A204.1 (cell line): ENCODE data around the gene ETV3L.

ENCODE experiments used
- FAIRE-seq: peaks from 2 replicates; lab custom pipeline; 2012; peaks lifted over from hg19 to GRCh38; lab: Jason Lieb, UNC

The ETV3L gene

DNA sequence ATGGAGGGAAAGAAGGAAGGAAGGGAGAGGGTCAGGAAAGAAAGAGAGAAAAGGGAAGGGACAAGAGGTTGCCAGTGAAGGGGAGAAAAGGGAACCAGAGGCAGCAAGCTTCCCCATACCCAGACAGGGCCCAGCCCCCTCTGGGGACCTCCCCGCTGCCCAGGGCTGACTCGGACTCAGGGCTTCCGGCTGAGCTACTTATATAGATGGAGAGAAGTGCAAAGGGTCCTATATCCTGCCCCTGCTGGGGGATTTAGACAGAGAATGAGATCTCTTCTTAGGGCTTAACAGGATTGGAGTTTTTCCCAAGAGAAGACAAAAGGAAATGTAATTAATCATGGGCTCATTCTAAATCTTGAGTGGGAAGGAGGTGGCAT lies at the start of gene ETV3L:
TSS of gene ETV3L (minus strand) at position 176 of the 377 bp plus-strand sequence. CDS start 285 bp downstream, outside the sequence.
- FAIRE-seq = no peak

GRCh38 chr1:157147906-157148700 lies 48.5 kb upstream of the ETV3L start:
- no peak for FAIRE-seq

DNA sequence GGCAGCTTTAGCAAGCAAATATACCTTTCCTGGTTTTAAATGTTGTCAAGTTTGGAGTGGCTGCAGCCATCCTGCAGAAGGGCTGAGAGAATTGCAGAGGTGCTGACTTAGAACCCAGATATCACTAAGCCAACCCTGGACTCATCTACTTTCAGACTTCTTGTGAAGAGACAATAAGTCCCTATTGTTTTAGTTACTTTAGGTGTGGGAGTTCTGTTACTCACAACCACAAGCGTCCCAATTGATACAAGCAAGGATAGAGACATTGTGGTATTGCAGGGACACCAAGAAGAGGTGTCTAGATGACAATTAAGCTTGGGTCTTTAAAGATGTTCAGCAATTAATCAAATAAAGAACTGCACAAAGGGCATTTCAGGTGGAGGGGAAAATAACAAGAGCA lies 47.4 kb upstream of the ETV3L start:
- no peak for FAIRE-seq

DNA sequence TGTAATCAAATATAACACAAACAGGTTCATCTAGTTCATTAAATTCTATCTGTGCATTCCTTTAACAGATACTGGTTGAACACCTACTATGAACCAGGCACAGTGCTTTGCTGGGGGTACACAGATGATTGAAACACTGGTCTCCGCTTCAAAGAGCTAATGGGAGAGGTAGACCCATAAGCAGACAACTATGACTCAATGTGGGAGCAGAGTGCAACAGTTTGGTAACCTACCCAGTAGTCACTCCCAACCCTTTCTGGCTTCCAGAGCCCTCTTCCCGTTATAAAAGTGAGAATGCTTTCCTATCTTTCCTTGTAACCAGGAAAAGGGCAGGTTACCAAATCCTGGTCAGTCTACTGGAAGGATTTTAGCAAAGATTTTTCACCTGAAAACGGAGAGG lies 46.6 kb upstream of the ETV3L start:
- no peak for FAIRE-seq

DNA sequence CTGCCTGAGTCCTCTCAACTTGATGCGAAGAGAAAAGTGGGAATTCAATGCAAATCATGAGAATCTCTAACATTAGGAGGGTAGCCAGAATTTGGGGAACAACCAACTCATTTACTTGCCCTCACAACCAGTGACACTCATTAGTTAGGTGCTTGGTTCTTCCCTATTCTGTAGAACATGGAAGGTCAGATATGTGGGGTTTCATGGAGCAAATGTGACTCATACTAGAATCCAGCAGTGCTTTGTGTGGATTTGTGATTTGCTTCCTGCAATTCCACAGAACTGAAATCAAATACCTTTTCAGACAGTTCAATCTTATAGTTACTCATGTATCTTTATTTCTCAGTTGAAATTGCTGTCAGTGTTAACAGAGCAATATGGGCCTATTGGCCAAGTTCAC lies 45.5 kb upstream of the ETV3L start:
- no peak for FAIRE-seq

DNA sequence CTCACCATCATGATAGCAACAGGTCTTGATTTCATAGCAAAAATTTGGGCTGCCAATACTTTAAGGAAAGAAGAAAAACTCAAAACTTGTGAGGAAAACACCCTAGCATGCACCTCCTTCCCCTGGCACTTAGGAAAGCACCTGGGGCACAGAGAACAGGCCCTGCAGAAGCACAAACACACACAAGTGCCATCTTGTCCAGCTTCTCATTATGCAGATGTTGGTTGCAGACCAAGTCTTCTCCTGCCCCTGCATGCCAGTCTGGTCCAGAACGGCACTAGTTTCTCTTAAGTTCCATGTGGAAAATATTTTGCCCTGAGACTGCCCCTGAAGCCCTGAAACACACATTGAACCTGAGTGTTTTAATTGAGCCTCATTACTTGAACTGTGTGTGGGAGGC lies 44.9 kb upstream of the ETV3L start:
- no peak for FAIRE-seq

DNA sequence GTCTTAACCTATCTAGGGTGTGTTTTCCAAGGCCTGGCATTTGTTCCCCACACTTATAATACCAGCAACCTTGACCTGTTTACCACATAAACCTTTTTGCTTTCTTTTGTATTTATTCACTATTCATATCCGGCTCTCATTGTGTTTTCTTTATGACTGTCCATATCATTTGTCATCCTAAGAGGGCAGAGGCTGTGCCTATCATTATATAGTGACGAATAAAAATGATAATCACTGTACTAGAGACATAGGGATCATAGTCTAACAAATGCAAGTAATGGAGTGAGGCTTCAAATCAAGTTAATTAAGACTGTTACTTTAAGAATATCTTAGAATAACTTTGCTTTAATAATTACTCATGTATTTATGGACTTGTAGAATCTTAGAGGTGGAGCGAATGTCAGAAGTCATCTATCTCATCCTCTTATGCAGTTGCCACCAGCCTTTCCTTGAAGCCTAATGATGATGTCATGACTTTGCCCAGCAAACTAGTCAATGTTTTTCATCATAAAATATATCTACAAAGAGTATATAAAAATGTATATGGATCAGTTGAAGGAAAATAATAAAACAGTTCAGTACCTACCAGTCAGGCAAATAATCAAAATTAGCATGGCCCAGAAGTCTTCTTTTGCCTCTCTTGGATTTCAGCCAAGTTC lies 43.3 kb upstream of the ETV3L start:
- no peak for FAIRE-seq

DNA sequence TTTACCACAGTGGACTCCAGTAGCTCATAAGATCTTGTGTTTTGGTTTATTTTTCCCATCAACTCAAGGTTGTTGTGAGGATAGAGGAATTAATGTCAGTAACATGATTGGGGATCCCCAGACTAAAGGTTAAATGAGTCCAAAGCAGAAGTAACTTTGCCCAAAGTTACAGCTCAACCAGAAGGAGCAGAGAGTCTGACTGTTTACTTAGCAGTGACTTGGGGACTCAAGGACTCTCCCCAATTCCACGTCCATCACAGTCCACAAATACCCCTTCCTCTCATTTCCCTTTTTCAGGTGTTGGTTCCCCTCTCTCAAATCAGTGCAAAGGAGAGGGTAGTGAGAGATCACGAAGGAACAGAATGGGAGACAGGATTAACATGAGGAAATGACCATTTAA lies 42.6 kb upstream of the ETV3L start:
- FAIRE-seq = no peak

GRCh38 chr1:157141212-157141855 lies 41.7 kb upstream of the ETV3L start:
- no peak for FAIRE-seq

GRCh38 chr1:157140063-157140588 lies 40.5 kb upstream of the ETV3L start:
- no peak for FAIRE-seq

- no peak for FAIRE-seq
Measured at GRCh38 chr1:157139052-157139715, 39.6 kb upstream of the ETV3L start.

DNA sequence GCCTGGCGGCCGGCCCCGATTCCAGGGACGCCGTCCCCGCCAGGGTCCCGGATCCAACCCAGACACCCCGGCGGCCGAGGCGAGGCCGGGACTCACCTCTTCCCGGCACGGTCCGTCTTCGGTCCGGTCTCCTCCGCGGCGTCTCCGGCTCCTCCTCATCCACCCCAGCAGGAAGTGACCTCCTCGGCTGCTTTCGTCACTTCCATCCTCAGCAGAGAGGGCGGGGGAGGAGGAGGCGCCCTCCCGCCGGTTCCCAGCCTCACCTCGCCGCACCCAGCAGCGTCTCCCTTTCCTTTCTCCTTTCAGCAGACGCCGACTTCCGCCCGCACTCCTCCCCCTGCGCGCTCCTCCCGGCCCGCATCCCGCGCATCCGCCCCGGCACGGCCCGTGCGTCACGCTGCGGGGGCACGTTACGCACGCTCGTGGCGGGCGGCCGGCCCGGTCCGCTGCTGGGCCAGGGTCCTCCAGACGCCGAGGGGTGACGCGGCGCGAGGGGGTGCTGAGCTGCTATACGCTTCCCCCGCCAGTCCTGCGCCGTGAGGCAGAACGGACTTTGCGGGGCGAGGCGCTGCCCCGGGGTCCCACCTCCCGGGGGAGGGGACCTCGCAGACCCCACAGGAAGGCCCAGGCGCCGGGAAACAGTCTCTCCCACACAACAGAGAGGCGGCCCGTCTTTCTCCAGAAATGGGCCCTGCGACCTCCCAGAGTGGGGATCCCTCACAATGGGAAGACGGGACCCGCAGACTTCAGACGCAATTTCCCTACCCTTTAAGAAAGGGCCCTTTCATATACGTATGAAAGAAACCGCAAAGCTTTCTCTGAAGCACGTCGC lies 38.8 kb upstream of the ETV3L start, which contains the start of gene ETV3:
TSS of gene ETV3 (minus strand) at position 176 of the 832 bp plus-strand sequence. CDS start 2,043 bp downstream, outside the sequence.
- FAIRE-seq = no peak

DNA sequence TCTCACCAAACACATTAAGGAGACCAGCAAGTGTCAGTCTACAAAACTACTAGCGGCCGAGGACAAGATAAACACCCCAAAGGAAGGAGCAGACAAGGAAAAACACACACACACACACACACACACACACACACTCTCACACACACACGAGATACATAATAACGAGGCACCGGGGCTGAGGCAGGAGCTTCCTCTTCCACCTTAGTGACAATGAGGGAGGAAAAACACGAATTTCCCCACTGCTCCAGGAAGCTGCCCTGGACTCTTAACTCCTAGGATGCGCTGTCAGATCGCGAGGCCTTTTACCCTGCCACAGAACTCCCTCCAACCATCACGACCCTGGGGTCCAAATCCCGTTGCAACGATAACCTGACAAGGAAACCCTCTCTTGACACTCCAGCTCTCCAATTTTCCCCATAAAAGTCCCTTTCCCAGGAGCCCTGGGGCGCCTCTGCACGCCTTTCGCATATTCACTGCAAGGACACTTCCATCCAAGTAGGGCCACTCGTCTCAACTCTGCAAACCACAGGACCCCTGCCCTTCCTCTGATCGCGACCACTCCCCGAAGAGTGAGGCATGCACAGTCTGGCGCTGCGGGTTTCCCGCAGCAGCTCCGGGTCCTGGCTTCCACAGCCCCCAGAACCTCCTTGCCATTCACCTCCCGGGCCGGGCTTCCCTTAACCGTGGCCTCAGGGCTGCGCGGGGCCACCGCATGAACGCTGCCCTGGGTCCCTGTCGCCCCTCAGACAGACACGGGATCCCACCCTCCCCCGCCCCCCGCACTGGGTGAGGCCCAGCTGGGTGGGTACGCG lies 38.0 kb upstream of the ETV3L start:
- no peak for FAIRE-seq

GRCh38 chr1:157137046-157137407 lies 37.4 kb upstream of the ETV3L start:
- FAIRE-seq = no peak

DNA sequence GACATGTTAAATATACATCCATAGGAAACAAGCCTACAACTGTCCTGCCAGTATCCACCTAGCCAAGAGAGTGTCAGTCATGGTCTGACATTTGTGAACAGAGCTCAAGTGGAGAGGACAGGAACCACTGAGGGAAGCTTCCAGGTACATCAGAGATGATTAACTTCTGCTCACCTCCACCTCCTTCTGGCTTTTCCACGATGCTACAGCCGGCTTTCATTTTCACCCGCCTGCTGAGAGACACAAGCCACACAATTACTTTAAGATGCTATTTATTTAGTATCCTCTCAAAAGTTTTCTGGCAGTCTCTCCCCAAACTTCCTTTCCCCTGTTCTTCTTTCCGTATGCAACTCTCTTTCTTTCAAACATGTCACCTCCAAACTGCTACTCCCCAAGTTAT lies 36.5 kb upstream of the ETV3L start:
- no peak for FAIRE-seq

GRCh38 chr1:157135646-157136045 lies 36.0 kb upstream of the ETV3L start:
- no peak for FAIRE-seq

DNA sequence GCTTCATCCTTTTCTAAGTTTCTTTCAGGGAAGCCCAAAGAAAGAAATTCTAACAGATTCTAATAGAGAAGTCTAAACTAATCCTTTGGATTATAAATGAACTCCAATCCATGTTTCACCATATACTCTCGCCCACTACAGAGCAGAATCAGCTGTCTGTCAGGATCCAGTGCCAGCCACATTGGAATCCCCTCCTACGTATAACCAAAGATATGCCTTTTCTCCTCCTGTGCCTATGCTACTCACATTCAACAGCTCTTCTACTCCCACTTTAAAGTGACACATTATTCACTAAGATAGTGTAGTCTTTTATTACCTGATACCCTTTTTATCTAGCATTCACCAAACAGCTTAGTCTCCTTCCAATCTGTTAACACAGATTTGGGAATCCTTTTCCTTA lies 35.5 kb upstream of the ETV3L start:
- no peak for FAIRE-seq

DNA sequence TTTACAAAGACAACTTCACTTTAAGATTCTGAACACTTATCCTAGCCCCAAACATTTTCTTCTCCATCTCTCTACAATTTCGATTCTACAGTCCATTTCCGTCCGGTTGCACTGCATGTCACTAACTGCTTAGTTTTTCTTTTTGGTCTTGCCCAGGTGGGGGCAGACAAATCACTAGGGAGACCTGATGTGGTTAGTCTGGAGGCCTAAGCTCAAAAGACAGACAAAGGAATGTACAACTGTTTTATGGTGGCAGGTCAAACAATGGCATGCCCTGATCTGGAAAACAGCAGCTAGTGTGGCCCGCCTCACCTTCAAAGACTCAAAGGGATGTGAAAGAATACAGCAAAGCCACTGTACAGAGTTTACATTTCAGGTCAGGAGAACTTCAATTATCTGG lies 34.8 kb upstream of the ETV3L start:
- no peak for FAIRE-seq

GRCh38 chr1:157133426-157133825 lies 33.8 kb upstream of the ETV3L start:
- FAIRE-seq = no peak

DNA sequence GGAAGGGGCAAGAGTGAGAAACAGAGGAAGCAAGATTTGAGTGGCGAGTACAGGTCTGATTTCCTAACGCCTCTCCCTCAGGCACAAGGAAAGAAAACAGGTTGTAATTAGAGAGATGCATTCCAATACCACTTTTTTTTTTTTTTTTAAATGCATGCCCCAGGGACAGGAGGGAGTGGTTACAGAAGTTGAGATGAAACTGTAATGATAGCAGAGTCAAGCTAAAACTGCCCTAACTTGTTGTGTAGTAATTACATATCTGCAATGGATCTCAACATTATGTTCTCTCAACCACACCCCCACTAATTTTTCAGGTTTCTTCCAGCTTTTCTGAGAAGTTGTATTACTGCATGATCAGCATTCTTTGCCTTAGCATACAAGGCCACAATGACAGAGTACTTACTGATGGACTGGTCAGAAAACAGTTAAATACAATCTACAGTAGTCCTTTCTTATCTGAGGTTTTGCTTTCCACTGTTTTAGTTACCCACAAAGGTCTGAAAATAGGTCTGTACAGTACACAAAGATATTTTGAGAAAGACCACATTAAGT lies 33.1 kb upstream of the ETV3L start:
- FAIRE-seq = no peak

- no peak for FAIRE-seq
Measured at GRCh38 chr1:157132111-157132510, 32.5 kb upstream of the ETV3L start.
